Activated CD8-positive, alpha-beta memory T cell treated with anti-CD3 and anti-CD28 coated beads for 36 hours (primary cell): ENCODE data around the gene ADGRD1. TPM values are rescaled to one million over a fixed set of nuclear protein-coding genes. Genes with fewer than 3 reads are reported as not detected.
"Not testable (repeated sequence)": the region's sequence is repeated elsewhere in the genome, so short reads cannot be mapped to it uniquely, and the experiment has no call there.

Experiments
- CTCF ChIA-PET: fragments of 350-600 bp; sonication (Branson Sonifier 250); formaldehyde crosslinking; loops from one replicate; lab custom pipeline; 2021; ENCODE audit warnings: antibody characterized with exemption; lab: Charles Lee
- POLR2A ChIA-PET: fragments of 350-600 bp; sonication (Branson Sonifier 250); formaldehyde crosslinking; loops from one replicate; lab custom pipeline; 2021; ENCODE audit warnings: antibody characterized with exemption; lab: Charles Lee
- total RNA-seq, 2 experiments: library from RNA; stranded (reverse); gene quantifications; one replicate each; pipeline ENCODE4 v1.2.3, GENCODE V29; 2021

Gene ADGRD1
- total RNA-seq, 2 experiments from 2014 or later = 0.57 to 0.78 TPM

- POLR2A ChIA-PET = no interaction called here
Observed at GRCh38 chr12:131117438-131118245, 163.9 kb downstream of the ADGRD1 start.

GRCh38 chr12:131118371-131118770 lies 164.7 kb downstream of the ADGRD1 start:
- CTCF ChIA-PET = no interaction called here
- POLR2A ChIA-PET = no interaction called here

More at GRCh38 chr12:131117438-131118245, 163.9 kb downstream of the ADGRD1 start:
- CTCF ChIA-PET = interaction anchor here (1.0 to 1.8 kb wide), 3 partner anchors 10 to 15 kb away, joined by 3 to 6 read pairs (median 3); no protein-coding TSS in a partner anchor

DNA sequence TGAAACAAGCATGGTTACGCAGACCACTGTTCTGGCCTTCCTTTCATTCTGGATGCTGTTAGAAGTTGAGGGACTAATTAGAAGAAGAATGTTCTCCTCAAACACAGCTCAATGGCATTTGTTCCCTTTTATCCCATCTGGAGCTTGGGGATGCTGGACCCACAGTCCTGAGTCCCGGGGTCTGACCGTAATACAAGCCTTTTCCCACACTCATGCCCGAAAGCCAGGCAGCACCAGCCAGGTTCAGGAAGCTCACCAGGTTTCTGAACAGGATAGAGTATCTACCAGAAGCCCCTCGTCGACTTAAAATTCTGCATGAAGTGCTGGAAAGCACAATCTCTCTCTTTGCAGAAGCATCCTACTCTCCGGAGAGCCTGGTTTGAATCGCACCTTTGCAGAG lies 165.6 kb downstream of the ADGRD1 start:
- CTCF ChIA-PET = not testable (repeated sequence)

DNA sequence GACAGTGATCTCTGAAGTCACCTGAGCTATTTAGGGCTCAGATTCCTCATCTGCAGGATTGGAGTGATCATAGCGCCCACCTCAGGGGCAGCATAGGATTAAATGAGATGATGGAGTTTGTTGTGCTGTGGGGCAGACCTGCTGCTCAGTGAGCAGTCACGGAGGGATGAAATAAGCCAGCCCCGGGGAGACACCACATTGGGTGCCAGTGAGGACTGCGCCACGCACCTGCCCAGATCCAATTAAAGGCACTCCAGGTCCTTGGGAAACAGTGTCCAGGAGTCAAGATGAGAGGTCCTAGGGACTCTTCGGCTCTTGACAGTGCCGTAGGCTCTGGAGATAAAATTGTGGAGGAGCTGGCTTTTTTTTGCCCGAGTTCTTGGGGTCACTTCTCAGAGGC lies 166.2 kb downstream of the ADGRD1 start:
- CTCF ChIA-PET = interaction anchor here (1.1 kb wide), 1 partner anchor 12 kb away, joined by 3 read pairs; no protein-coding TSS in a partner anchor
- POLR2A ChIA-PET = no interaction called here

More for the DNA sequence above, 165.6 kb downstream of the ADGRD1 start:
- POLR2A ChIA-PET = not testable (repeated sequence)

DNA sequence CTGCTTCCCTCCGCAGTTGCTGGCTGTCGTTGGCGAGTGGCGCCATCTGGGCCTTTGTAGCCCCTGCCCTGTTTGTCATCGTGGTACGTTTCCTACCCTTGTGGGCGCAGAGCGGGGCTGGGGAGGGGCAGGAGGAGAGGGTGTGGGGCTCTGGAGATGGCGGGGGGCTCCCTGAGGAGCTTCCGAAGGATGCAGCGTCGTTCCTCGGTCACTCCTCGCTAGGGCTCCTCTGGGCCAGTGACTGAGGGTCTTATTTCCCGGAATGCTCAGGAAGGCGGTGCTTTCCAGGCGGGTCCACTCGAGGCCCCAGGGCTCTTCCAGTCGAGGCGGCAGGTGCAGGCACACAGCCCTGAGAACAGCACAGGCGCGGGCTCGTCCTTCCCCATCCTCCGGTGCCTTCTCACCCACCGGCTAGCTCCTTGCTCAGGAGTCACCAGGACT lies 167.1 kb downstream of the ADGRD1 start:
- CTCF ChIA-PET = interaction anchor here (0.6 to 1.1 kb wide), 2 partner anchors 11 to 803 kb away, joined by 3 read pairs; no protein-coding TSS in a partner anchor

GRCh38 chr12:131121705-131122405 lies 168.1 kb downstream of the ADGRD1 start:
- POLR2A ChIA-PET = no interaction called here
- CTCF ChIA-PET = interaction anchor here (0.6 kb wide), 1 partner anchor 802 kb away, joined by 3 read pairs; no protein-coding TSS in a partner anchor

More for the DNA sequence above, 167.1 kb downstream of the ADGRD1 start:
- POLR2A ChIA-PET = no interaction called here

DNA sequence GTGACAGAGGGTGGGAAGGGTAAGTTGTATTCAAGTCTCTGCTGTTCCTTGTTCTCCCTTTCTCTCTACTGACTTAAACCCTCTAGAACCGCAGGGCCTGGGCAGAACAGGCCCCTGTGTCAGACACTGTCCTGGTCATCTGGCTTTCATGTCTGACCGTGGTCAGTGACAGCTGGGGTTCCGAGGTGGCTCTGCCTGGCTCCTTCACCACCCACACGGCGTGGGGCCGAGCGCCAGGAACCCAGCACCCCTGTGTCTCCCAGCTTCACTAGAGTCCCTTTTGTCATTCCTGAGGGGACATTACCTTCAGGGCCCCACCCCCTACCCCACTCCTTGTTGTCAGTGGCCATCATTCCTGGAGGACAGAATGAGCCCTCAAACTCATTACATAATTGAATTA lies 168.9 kb downstream of the ADGRD1 start:
- ChIA-PET POLR2A (no interaction called here), CTCF (no interaction called here)

- ChIA-PET POLR2A (no interaction called here), CTCF (interaction anchor here (0.7 to 1.6 kb wide), 3 partner anchors 9 to 203 kb away, joined by 3 to 10 read pairs (median 3); no protein-coding TSS in a partner anchor)
Observed at GRCh38 chr12:131123817-131124216, 170.1 kb downstream of the ADGRD1 start.

DNA sequence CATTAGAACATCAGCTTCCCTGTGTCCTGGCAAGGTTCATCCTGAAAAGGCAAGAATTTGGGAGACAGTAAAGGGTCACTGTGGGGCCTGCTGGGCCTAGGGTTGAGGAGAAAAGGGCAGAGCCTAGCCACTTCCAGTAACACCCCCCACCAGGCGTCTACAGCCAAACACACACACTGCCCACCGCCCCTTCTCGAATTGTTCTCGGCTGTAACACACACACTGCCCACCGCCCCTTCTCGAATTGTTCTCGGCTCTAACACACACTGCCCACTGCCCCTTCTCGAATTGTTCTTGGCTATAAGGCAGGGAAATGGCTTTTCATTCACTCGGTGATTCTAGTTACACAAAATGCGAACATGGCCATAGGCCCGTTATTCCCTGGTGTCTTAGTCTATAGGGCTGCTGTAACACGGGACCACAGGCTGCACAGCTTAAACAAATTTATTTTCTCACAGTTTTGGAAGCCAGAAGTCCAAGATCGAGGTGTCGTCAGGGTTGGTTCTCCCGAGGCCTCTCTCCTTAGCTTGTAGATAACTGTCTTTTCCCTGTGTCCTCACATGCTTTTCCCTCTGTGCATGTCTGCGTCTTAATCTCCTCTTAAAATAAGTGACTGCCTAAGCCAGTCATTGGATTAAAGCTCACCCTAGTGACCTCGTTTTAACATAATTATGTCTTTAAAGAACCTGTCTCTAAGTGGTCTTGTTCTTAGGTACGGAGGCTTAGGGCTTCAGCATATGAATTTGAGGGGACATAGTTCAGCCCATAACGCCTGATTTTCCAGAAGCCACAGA lies 171.0 kb downstream of the ADGRD1 start:
- POLR2A ChIA-PET = no interaction called here
- CTCF ChIA-PET = interaction anchor here (1.6 kb wide), 1 partner anchor 8 kb away, joined by 10 read pairs; no protein-coding TSS in a partner anchor

- POLR2A ChIA-PET = no interaction called here
- CTCF ChIA-PET = interaction anchor here (1.2 kb wide), 1 partner anchor 10 kb away, joined by 3 read pairs; no protein-coding TSS in a partner anchor
Observed at GRCh38 chr12:131126662-131127173, 173.0 kb downstream of the ADGRD1 start.

- ChIA-PET POLR2A (no interaction called here), CTCF (no interaction called here)
Observed at GRCh38 chr12:131128556-131128955, 174.8 kb downstream of the ADGRD1 start.

- POLR2A ChIA-PET, CTCF ChIA-PET: not testable (repeated sequence)
Observed at GRCh38 chr12:131128966-131129619, 175.4 kb downstream of the ADGRD1 start.

GRCh38 chr12:131129839-131130238 lies 176.1 kb downstream of the ADGRD1 start:
- ChIA-PET CTCF (no interaction called here), POLR2A (interaction anchor here (1.5 kb wide), 1 partner anchor 25 kb away, joined by 3 read pairs; no protein-coding TSS in a partner anchor)

DNA sequence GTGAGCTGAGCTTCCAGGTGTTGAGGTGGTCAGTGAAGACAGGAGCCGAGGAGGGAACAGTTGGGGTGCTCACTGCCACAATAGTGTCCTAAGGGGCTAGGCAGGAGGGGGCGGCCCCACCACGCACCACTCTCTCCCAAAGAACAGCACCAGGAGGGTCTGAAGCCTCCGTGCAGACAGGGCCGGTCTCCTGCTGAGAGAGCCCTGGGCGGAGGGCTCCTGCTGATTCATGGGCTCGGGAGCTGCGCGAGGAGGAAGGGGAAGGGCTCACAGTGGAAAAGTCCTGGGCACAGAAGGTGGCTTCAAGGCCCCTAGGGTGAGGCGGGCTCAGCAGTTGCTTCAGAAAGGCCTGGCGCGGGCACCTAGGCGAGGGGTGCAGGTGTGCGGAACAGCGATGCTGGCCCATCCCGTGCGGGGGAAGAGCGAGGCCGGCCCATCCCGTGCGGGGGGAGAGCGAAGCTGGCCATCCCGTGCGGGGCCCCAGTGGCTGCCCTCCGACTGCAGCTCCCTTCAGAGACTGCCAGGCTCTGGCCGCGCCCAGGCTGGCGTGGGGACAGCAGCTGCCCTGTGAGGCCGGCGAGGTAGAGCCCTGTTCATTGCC lies 176.7 kb downstream of the ADGRD1 start:
- ChIA-PET CTCF (interaction anchor here (6.4 kb wide), 1 partner anchor 25 kb away, joined by 73 read pairs; no protein-coding TSS in a partner anchor), POLR2A (interaction anchor here (1.5 kb wide), 1 partner anchor 25 kb away, joined by 3 read pairs; no protein-coding TSS in a partner anchor)

- ChIA-PET CTCF (interaction anchor here (0.7 to 6.4 kb wide), 3 partner anchors 26 to 192 kb away, joined by 3 to 73 read pairs (median 3); no protein-coding TSS in a partner anchor), POLR2A (interaction anchor here (1.5 kb wide), 1 partner anchor 26 kb away, joined by 3 read pairs; no protein-coding TSS in a partner anchor)
Observed at GRCh38 chr12:131131077-131131807, 177.5 kb downstream of the ADGRD1 start.

DNA sequence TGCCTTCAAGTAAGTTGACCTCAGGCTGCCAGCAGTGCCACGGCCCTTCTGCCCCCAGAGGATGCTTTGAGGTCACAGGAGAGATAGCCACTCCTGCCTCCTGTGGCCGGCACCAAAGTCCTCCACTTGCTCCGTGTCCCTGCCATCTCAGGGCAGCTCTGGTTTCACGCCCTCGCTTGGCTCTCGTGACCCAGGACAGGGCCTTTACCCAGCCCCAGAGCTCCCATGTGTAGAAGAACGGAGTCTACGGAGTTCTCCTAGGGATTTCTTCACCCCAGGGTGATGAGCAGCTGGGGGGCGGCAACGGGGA lies 178.1 kb downstream of the ADGRD1 start:
- POLR2A ChIA-PET = no interaction called here
- CTCF ChIA-PET = interaction anchor here (0.7 to 6.4 kb wide), 8 partner anchors 8 to 305 kb away, joined by 3 to 73 read pairs (median 4); no protein-coding TSS in a partner anchor
